HG02938 (cell line): ENCODE data around the gene M6PR.
"Not testable (repeated sequence)": the region's sequence is repeated elsewhere in the genome, so short reads cannot be mapped to it uniquely, and the experiment has no call there.

ENCODE experiments used
- ATAC-seq: cut with Tn5 transposase; IDR thresholded peaks from one replicate; pipeline ENCODE4 v1.9.1; 2021; ENCODE audit warnings: mild to moderate bottlenecking, moderate library complexity; ENCODE audit not compliant: unreplicated experiment

The M6PR gene

DNA sequence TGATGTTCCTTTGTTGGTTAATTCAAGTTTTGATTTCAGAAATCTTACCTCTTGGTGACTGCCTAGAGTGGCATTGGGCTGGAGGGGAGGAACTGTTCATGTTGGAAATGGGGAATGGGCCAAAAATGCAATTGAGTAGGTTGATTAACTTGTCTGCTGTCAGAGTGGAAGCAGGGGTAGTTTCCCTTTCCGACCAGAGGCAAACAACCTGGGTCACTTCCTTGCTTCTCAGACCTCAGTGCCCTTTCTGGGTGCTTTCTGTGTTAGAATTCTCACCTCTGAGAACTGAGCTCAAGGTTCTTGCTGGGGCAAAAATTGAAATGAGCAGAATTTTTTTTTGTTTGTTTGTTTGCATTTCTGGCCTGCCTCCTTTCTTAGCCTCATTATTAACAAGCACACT, 2.3 kb upstream of the M6PR start:
- ATAC-seq = no peak

GRCh38 chr12:8950702-8951478, 1.4 kb upstream of the M6PR start:
- ATAC-seq = no peak

DNA sequence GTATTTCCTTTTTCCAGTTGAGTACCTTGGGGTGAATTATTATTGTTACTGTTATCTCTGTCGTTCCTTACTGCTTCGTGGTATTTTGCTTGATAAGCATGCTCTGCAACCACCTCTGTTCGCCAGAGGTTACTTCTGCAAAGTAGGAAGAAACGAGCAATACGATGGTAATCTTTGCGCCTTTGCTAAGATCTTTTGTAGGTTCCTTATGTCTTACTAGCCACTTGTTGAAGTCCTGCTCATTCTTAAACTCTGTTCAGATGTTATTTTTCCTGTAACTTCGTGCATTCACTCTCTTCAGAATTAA, 729 bp upstream of the M6PR start:
- ATAC-seq = no peak

DNA sequence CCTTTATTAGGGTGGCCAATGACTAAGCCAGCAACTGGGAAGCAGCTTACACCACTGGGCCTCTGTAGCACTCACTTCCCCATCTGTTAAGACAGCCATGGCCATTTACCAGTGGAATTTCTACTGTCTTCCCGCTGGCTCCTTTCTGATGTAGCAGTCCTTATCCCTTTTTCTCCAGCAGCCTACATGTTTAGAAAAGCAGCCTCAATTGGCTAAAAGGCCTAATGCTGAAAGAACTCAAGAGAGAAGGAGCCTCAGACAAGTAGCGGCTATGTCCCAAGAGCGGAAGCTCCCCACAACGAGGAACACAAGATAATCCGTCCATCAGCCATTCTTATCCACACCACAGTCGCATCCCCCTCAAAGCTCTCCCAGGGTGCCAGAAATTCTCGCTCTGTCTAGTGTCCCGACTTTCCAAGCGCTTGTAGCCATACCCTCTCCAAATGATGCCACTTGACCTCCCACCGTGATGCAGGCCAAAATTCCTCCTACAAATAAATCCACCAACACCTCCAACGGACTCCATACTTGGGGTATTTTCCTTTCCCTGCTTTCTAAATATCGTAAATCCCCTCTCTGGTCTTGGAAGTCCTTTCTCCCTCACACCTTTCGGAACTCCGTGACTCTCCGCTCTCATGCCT, 624 bp downstream of the M6PR start:
- ATAC-seq = no peak

DNA sequence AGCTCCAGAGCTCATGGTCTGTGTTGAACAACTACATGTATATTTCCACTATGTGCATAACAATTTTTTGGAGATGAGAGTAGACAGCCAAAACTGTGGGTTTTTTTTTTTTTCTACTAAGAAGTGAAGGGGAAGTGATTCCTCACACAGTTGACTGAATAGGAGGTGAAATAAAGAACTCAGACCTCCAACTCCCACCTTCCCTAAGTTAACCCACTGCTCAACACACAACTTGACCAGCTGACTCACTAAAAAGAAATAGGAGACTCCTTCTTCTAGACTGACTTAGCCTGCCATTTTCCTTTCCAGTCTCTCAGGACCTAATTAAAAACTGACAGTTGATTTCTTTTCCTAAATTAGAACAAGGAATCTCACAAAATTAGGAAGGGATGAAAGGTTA, 1.7 kb downstream of the M6PR start:
- ATAC-seq = no peak

- no peak for ATAC-seq
Measured at GRCh38 chr12:8946733-8947132, 2.7 kb downstream of the M6PR start.

- ATAC-seq = no peak
Measured at GRCh38 chr12:8943565-8944186, 5.8 kb downstream of the M6PR start.

- no peak for ATAC-seq
Measured at GRCh38 chr12:8941691-8942478, 7.6 kb downstream of the M6PR start.

DNA sequence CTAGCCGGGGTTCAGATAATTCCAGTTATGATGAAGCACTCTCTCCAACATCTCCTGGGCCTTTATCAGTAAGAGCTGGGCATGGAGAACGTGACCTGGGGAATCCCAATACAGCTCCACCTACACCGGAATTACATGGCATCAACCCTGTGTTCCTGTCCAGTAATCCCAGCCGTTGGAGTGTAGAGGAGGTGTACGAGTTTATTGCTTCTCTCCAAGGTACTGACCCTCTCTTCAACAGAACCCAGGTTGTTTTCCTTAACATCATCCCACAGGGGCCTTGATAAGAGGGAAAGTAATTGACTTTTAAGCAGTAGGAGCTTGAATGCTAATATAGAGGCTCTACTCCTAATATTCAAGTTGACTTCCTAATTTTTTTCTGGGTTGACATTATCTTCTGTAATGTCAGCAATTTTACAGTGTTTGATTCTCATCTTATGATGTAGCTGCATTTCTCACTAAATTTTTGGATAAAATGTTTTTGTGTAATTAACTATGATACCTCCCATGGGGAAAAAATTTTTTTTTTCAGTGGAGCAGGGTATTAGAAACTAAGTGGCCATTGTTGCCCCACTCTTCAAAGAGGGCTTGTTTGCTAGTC, 11.5 kb downstream of the M6PR start:
- ATAC-seq = not testable (repeated sequence)

GRCh38 chr12:8936735-8937134, 12.7 kb downstream of the M6PR start:
- ATAC-seq = no peak

DNA sequence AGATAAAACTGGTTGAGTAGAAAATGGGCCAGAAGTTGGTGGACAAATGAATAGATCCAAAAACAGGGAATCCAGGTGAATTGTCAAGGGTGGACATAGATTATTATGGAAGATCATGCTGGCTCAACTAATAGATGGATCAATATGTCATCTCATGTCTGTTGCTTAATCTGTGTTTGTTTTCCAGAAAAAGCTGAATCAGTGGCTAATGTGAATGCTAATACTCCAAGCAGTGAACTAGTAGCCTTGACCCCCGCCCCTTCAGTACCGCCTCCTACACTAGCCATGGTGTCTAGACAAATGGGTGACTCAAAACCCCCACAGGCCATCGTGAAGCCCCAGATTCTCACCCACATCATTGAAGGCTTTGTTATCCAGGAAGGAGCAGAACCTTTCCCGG, 15.4 kb downstream of the M6PR start:
- not testable (repeated sequence) for ATAC-seq

DNA sequence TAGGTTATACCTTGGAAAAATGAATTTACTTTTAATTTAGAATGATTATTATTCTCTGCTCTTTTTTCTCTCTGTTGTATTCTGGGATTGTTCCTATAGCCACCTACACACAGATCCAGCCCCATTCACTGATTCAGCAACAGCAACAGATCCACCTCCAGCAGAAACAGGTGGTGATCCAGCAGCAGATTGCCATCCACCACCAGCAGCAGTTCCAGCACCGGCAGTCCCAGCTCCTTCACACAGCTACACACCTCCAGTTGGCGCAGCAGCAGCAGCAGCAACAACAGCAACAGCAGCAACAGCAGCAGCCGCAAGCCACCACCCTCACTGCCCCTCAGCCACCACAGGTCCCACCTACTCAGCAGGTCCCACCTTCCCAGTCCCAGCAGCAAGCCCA, 17.0 kb downstream of the M6PR start:
- ATAC-seq = not testable (repeated sequence)

- not testable (repeated sequence) for ATAC-seq
Measured at GRCh38 chr12:8930655-8931323, 18.7 kb downstream of the M6PR start.

- no peak for ATAC-seq
Measured at GRCh38 chr12:8922544-8922943, 26.9 kb downstream of the M6PR start.

DNA sequence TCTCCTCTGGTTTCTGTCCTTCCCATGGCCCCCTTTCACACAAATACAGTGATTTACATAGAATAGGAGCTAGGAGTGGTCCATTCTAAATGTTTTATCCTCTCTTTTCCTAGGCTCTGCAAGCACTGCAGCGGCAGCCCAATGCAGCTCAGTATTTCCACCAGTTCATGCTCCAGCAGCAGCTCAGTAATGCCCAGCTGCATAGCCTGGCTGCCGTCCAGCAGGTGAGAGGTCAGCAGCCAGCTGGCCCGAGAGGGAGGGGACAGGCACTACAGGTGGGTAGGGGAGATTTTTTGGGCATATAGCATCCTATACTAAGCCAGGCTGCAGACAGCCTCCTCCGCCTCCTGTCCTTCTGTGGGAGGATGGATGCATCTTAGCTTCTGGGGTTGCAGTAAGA, 29.8 kb downstream of the M6PR start:
- ATAC-seq = not testable (repeated sequence)

GRCh38 chr12:8917751-8918150, 31.7 kb downstream of the M6PR start:
- ATAC-seq = no peak

GRCh38 chr12:8917031-8917430, 32.4 kb downstream of the M6PR start:
- ATAC-seq = no peak

- no peak for ATAC-seq
Measured at GRCh38 chr12:8916154-8916553, 33.3 kb downstream of the M6PR start.

GRCh38 chr12:8914716-8915526, 34.5 kb downstream of the M6PR start:
- peak; percentile 76 for ATAC-seq
